ENCODE measurements around the gene MYH9.

DNA sequence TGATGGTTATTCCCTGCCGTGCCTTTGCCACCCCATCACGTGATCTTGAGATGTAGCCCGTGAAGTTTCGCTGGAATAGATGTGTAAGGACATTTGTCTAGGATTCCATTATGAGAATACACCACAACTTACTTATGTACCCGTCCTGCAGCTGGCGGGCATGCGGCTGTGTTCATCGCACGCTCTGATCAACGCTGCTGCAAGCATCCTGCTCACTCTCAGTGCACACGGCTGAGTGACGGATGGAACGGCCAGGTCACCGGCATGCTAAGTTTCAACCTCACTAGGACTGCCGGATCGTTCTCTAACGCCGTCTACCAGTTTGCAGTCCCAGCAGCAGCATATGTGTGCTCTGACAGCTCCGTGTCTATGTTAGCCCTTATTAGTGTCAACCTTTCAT, 90.2 kb downstream of the MYH9 start:
- TF ChIP-seq ELF4 (IDR thresholded peaks at IDR 0.05) (no peak), TARDBP (IDR thresholded peaks at IDR 0.05) (no peak), LEF1 (IDR thresholded peaks at IDR 0.05; ENCODE audit: borderline replicate concordance) (no peak), FOXA1 (IDR thresholded peaks at IDR 0.05) (no peak), SP1 (IDR thresholded peaks at IDR 0.05) (no peak), HDGF (IDR thresholded peaks at IDR 0.05; ENCODE audit: borderline replicate concordance) (no peak), SUZ12 (IDR thresholded peaks at IDR 0.05) (no peak)

All from HEK293T (cell line).